Renal pelvis (tissue), 4 donors: ENCODE results near the gene TLR9. TPM values are rescaled to one million over a fixed set of nuclear protein-coding genes. Genes with fewer than 3 reads are reported as not detected.

Source experiments
- DNase-seq: peaks from one replicate; pipeline ENCODE4 v3.0.0-alpha.2; 2013
- polyA plus RNA-seq, 3 donors: library from polyadenylated mRNA; unstranded; fragments of 120-200 nt; gene quantifications; one replicate each; pipeline ENCODE4 v1.2.1, GENCODE V29; 2013; ENCODE audit not compliant: insufficient read length in 3 of 3

TLR9 gene
- polyA plus RNA-seq, 3 donors: 0.09 to 0.36 (median 0.28) TPM

DNA sequence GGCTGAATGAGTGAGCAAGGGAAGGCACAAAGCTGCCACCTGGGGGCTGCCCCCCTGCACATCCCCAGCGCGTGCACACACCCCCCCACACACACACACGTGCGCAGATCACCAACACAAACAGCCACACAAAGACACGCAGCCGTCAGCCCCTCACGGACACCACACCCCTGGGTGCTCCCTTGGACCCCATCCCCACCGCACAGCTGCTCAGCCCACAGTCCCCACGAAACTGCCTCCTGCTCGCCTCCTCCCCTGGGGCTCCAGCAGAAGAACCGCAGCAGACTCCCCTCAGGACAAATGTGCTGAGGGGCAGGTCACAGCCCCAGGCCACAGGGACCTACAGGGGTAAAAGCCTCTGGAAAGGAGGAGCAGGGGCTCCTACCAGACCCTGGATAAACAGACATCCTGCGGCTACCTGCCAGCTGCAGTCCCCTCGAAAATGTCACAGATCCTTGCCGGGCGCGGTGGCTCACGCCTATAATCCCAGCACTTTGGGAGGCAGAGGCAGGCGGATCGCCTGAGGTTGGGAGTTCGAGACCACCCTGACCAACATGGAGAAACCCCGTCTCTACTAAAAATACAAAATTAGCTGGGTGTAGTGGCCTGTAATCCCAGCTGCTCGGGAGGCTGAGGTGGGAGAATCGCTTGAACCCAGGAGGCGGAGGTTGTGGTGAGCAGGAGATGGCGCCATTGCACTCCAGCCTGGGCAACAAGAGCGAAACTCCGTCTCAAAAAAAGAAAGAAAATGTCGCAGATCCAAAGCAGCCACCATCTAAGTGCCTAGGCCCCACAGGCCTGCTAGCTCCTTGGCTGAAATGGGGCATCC, 7.0 kb upstream of the TLR9 start:
- no peak for DNase-seq

DNA sequence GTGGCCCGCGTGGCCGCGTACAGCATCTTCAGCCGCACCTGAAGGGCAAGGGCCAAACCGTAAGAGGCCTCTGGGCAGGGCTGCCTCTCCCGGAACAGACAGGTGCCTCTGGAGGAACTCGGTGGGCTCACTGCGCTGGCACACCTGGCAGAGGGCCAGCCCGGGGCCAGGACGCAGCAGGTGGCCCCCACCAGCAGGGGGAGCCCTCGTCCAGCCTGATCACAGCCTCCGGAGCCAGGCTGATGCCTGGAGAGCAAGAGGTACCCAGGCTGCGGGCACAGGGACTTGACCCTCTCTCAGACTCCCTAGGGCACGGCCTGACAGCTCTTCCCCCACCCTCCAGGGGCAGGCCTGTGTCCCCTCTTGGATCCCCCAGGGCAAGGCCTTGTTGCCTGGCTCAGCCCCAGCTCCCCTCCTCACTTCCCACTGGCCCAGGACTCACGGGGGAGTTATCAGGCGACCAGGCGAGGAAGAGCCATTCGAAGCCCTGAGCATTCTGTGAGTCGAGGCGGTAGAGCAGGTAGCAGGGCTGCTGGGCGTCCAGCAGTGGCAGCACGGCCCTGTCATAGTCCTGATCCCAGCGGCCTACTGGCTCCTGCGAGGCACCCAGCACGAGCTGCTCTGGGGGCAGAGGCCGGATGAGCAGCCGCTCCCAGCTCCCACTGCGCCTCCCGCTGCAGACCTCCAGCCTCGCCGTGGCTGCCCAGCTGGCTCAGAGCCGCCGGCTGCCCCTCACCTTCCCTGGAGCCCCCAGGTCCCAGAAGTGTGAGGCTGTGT, 6.2 kb upstream of the TLR9 start:
- DNase-seq: no peak

- DNase-seq: no peak
Observed at GRCh38 chr3:52230889-52231499, 5.5 kb upstream of the TLR9 start.

DNA sequence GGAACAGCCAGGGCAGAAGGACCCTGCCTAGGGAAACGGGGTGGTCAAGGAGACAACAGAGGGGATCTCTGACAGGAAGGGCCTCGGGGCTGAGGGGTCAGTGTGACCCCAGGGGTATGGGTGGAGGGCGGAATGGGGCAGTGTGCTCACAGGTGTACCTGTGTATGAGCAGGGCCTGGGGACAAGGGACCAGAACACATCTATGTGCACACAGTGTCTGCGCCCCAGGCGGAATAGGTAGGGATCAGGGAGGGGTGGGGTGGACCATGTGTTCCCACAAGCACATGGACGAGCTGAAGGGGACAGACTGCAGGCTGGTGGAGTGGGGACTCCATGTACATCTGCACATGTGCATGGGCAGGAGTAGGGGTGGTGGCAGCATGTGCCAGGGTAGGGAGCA, 5.0 kb upstream of the TLR9 start:
- DNase-seq: no peak

DNA sequence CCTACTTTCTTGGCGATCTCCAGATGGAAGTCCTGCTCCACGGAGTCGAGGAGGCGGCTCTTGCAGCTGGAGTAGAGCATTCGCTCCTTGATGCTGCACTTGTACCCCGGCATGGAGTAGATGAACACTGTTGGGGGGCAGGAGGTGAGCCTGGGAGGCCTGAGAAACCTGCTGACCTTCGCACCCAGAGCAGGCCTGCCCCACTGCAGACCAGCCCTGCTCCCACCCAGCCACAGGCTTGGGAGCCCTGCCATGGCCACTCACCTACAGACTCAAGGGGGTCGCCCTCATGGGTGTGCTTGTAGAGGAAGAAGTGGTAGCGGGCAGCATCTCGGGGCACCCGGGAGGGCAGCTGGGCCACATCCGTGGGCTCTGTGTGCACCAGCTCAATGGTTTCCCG, 4.2 kb upstream of the TLR9 start:
- no peak for DNase-seq

GRCh38 chr3:52228751-52229291, 3.4 kb upstream of the TLR9 start:
- DNase-seq: no peak

DNA sequence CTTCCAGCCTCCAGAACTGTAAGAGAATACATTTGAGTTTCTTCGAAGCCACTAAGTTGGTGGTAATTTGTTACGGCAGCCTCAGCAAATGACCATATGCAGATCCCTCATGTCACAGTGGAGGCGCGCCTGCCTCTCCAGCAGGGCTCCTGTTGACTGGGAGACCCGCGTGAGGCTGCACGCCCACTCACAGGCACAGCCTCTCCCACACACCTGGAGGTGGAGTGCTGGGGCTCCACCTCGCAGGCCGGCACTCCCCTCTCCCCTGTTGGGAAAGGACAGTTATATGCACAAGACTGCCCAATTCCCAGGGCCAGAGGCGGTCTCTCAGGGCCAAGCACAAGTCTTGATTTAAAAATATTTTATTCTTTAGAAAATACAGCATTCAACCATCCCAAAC, 2.8 kb upstream of the TLR9 start:
- DNase-seq: no peak

DNA sequence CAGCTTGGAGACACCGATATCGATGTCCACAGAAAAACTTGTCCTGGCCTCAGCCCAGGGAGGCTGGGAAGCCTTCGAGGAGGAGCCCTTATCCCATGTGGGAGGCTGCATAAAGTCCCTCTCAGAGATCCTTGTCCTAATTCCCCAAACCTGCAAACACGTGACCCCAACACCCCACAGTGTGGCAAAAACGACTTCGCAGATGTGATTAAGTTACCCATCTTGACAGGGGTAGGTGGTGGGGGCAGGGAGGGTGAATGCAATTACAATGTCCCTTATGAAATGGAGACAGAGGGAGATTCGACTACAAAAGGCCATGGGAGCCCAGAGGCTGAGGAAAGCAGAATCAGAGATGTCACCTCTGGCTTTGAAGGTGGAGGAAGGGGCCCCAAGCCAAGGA, 2.3 kb upstream of the TLR9 start:
- DNase-seq: no peak

GRCh38 chr3:52227117-52227516, 1.7 kb upstream of the TLR9 start:
- DNase-seq: no peak

DNA sequence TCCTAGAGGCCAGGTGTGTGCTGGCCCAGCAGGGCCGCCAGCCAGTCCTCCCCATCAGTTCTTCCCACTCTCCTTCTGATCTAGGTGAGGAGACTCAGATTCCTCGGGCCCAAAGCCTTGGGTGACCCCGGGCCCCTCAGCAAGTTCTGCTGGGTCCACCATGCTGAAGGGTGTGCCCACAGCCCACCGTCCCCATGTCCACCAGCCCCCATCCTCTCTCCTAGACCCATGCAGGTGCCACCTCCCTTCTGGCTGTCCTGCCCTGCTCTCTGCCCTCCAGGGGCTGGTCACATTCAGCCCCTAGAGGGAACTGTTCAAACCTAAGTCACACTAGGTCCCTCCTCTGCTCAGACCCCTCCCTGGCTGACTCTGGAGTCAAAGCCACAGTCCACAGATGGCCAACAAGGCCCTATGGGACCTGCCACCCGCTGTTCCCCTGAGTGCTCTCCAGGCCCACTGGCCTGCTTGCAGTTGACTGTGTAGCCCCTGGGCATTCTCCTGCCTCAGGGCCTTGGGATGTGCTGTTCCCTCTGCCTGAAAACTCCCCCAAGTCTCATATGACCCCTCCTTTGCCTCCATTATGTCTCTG, 878 bp upstream of the TLR9 start:
- DNase-seq: no peak

DNA sequence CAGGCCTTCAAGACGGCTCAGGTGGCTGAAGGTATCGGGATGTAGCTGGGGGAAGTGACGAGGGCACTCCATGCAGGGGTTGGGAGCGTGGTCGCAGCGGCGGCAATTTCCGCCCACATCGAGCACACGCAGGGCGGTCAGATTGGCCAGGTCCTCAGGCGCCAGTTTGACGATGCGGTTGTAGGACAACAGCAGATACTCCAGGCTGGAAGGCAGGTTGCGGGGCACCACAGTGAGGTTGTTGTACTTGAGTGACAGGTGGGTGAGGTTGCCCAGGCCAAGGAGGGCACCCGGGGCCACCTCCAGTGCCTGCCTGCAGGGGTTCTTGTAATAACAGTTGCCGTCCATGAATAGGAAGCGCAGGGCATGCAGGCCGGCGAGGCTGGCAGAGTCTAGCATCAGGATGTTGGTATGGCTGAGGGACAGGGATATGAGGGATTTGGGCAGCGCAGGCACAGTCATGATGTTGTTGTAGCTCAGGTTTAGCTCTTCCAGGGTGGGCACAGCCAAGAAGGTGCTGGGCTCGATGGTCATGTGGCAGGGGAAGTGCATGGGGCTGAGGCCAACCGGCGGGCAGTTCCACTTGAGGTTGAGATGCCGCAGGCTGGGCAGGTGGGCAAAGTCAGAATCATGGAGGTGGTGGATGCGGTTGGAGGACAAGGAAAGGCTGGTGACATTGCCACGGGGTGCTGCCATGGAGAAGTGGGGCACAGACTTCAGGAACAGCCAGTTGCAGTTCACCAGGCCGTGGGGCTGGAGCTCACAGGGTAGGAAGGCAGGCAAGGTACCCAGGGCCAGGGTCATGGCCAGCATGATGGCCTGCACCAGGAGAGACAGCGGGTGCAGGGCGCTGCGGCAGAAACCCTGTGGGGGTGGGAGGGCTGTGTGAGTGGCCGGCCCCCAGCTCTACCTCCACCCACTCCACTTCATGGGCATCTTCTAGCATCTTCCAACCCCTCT, 1.7 kb downstream of the TLR9 start:
- no peak for DNase-seq

DNA sequence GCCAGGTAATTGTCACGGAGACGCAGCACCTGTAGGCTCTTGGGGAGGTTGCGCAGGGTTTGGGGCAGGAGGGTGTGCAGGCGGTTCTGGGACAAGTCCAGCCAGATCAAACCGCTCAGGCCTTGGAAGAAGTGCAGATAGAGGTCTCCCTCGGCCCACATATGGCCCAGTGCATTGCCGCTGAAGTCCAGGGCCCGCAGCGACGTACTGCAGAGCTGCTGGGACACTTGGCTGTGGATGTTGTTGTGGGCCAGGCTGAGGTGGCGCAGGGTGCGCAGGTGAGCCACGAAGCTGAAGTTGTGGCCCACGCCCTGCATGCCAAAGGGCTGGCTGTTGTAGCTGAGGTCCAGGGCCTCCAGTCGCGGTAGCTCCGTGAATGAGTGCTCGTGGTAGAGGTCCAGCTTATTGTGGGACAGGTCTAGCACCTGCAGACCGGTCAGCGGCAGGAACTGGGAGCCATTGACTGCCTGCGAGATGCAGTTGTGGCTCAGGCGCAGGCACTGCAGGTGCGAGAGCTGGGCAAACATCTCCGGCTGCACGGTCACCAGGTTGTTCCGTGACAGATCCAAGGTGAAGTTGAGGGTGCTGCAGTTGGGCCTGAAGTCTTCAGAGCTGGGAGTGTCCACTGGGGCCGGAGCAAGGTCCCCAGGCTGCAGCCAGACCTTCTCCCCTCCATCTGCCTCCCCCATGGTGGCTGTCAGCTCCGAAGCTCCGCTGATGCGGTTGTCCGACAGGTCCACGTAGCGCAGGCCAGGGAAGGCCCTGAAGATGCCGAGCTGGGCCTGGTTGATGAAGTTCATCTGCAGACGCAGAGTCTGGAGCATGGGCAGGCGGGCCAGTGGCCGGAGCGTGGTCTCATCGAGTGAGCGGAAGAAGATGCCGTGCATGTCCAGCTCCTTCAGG, 2.9 kb downstream of the TLR9 start:
- DNase-seq: no peak

DNA sequence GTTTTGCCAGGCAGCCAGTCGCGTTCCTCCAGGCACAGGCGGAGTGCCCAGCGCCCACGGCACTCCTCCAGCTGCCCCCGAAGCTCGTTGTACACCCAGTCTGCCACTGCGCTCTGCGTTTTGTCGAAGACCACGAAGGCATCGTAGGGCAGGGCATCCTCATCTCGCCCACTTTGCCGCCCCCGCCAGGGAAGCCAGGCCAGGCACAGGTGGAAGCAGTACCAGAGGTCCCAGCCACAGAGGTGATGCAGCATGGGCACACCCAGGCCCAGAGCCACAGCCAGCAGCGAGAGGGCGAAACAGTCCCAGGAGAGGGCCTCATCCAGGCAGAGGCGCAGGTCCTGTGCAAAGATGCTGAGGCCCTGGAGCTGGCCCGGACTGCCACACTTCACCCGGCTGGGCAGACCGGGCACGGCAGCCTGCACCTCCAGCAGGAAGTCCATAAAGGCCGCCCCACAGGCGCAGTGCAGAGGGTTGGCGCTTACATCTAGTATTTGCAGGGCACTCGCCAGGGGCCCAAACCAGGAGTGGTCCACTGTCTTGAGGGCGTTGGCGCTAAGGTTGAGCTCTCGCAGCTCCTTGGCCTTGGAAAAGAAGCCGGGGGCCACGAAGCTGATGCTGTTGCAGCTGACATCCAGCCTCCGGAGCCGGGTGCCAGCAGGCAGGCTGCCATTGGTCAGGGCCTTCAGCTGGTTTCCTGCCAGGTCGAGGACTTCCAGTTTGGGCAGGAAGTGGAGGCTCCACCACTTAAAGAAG, 3.7 kb downstream of the TLR9 start:
- no peak for DNase-seq

- DNase-seq: no peak
Observed at GRCh38 chr3:52221141-52221562, 4.3 kb downstream of the TLR9 start.

DNA sequence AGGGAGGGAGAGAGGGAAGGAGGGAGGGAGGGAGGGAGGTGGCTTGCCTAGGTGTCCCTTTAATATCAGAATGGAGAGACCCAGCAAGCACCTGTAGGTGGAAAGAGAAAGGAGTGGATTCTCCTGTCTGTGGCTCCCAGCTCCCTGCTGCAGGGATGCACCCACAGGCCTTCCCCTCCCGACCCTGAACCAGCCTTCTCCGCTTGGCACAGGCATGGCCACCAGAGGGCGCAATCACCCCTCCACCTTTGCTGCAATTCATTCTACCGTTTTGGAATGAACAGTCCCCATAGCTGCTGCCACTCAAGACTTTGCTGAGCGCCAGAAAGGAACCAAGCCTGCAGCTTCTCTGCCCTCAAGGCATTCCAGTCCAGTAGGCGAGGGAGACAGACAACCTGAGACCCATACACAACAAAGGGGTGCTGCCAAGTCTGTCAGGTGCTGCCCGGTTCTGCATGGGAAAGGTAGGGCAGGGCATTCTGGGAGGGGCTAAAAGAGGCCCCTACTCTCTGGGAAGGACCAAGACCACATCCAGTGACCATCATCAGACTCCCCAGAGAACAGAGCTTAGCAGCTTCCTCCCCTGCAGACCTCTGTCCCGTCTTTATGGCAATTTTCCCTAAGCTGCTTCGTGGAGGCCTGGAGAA, 4.9 kb downstream of the TLR9 start:
- DNase-seq: peak; percentile 76

GRCh38 chr3:52218937-52219650, 6.4 kb downstream of the TLR9 start:
- DNase-seq: peak; percentile 59

DNA sequence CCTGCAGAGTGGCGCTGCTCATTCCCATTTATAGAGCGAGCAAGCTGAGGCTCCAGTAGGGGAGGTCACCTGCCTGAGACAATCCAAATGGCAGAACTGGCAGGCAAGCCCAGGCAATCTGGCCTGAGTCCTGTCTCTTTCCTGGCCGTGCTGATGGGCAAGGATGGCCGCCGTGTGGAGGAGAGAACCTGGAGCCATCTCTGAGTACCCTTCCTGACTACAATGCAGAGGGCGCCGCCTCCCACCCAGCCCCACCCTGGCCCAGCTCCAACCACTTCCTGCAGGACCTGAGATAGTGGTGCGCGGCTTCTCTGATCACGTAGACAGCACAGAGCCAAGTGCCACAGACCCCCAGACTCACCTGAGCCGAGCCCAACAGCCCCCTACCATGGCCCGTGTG, 7.0 kb downstream of the TLR9 start:
- no peak for DNase-seq

- DNase-seq: no peak
Observed at GRCh38 chr3:52218026-52218425, 7.4 kb downstream of the TLR9 start.
